Measurements from ENCODE around the gene VPS13D. TPM values are rescaled to one million over a fixed set of nuclear protein-coding genes. Genes with fewer than 3 reads are reported as not detected.

The VPS13D gene
- total and polyA plus RNA-seq, 10 of the 15 experiments (the other 5 are each of a cell fraction or from before 2014, with no cell fraction given), result 1.4 to 16.9 (median 8.5) TPM

DNA sequence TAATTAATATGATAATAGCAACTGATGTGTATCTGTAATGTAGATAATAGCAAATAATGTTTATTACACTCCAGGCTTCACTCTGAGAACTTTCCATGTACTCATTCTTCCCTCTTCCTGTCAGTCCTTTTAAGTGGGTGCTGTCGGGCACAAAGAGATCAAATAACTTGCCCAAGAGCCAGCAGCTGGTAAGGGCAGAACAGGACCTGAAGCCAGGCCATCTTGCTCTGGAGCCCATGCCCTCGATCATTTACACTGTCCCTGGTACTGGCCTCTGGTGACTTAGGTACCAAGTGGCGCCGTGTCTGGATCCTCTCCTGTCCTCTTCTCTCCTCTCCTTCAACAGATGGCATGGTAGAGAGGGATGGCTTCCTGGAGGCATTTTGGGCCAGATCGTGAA is 97.2 kb downstream of the VPS13D start:
- no peak overlapping the region for H2AFZ ChIP-seq (ENCODE audit: control insufficient read depth, low read depth, low read length)
- H4K20me1 ChIP-seq (ENCODE audit: control insufficient read depth, insufficient read depth), result no peaks in the 10 kb centered on the region
- H3K79me2 ChIP-seq (ENCODE audit: control insufficient read depth, insufficient read depth, low read length), result no peaks in the 10 kb centered on the region
- H3K4me1 ChIP-seq (ENCODE audit: control insufficient read depth, insufficient read depth, low read length), result no peaks in the 10 kb centered on the region
- no peak overlapping the region for H3K4me3 ChIP-seq
- FAIRE-seq, result no peak
- DNase-seq (ENCODE audit: low read depth, low spot score), result no peak
- in situ Hi-C loops (cut with MboI) (no loop called here), intact Hi-C loops (cut with micrococcal nuclease; ENCODE audit: unreplicated experiment) (no loop called here)
- no peak overlapping the region for H3K4me2 ChIP-seq (ENCODE audit: control insufficient read depth, insufficient read depth)
- RAD21 ChIA-PET (ENCODE audit: unreplicated experiment), result no interaction called here
- no peak for ATAC-seq
- no peaks in the 10 kb centered on the region for H3K9me3 ChIP-seq (replicated peaks; ENCODE audit: control insufficient read depth, insufficient read depth, low read length)
- SMC1A ChIA-PET (ENCODE audit: uncharacterized antibody, unreplicated experiment), result no interaction called here
- CTCF ChIA-PET, result no interaction called here
- WGBS (ENCODE audit: insufficient coverage, insufficient replicate concordance, low lambda C conversion rate, missing lambda C conversion rate), result 96% methylated on average over 5 of the region's 5 CpGs
- no peak overlapping the region for H3K9ac ChIP-seq (ENCODE audit: control insufficient read depth, insufficient read depth, low read length)
- POLR2A ChIA-PET, result no interaction called here
- no peak overlapping the region for H3K27ac ChIP-seq (ENCODE audit: control insufficient read depth, insufficient read depth)
- H3K36me3 ChIP-seq (ENCODE audit: control insufficient read depth in 2 of 2, insufficient read depth in 2 of 2, low read length in 1 of 2), result peaks cover 0 to 7% of the 10 kb centered on the region in 2 experiments; a peak in 3 of 4 replicates
- BruUV-seq (replicated peaks), result no TSS peak
- no peaks in the 10 kb centered on the region for H3K27me3 ChIP-seq (replicated peaks in 1 of 2; ENCODE audit: control insufficient read depth in 2 of 2, insufficient read depth in 2 of 2, low read length in 1 of 2)
- TF ChIP-seq, protein P1, sequence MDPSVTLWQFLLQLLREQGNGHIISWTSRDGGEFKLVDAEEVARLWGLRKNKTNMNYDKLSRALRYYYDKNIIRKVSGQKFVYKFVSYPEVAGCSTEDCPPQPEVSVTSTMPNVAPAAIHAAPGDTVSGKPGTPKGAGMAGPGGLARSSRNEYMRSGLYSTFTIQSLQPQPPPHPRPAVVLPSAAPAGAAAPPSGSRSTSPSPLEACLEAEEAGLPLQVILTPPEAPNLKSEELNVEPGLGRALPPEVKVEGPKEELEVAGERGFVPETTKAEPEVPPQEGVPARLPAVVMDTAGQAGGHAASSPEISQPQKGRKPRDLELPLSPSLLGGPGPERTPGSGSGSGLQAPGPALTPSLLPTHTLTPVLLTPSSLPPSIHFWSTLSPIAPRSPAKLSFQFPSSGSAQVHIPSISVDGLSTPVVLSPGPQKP (IDR thresholded peaks at IDR 0.05; ENCODE audit: low read depth, low read length), result no peak
- no peak for TF ChIP-seq TAF1 (IDR thresholded peaks at IDR 0.05; ENCODE audit: borderline replicate concordance, low read depth, low read length)
- TF ChIP-seq RAD51 (IDR thresholded peaks at IDR 0.05), result no peak
- TF ChIP-seq ZNF622 (IDR thresholded peaks at IDR 0.05), result no peak
- no peak for TF ChIP-seq ZBED1 (IDR thresholded peaks at IDR 0.05; ENCODE audit: borderline replicate concordance)
- no peak for TF ChIP-seq RELA (IDR thresholded peaks at IDR 0.05; ENCODE audit: borderline replicate concordance, partially characterized antibody)
- TF ChIP-seq ZZZ3 (IDR thresholded peaks at IDR 0.05; ENCODE audit: control insufficient read depth, insufficient read length, low read depth), result no peak
- no peak for TF ChIP-seq KAT2A (conservative IDR thresholded peaks at IDR 0.05; ENCODE audit: control insufficient read depth, low read depth, low read length)
- no peak for TF ChIP-seq GABPA (IDR thresholded peaks at IDR 0.05; ENCODE audit: low read depth)
- TF ChIP-seq CHD2 (IDR thresholded peaks at IDR 0.05; ENCODE audit: borderline replicate concordance, low read depth, low read length), result no peak
